ENCODE data around the gene DENND1A.
A peak's percentile ranks its signal among the peaks of the same experiment; 100 is the strongest.

The DENND1A gene

GRCh38 chr9:123486431-123486830 lies 443.5 kb downstream of the DENND1A start:
- H3K27ac Mint-ChIP-seq, result no peak overlapping the region
- H3K9me3 Mint-ChIP-seq, result no peaks in the 10 kb centered on the region
- no peaks in the 10 kb centered on the region for H3K27me3 Mint-ChIP-seq
- no peak overlapping the region for H3K4me3 Mint-ChIP-seq
- H3K36me3 Mint-ChIP-seq, result peaks cover 11% of the 10 kb centered on the region
- ATAC-seq, result no peak
- no peaks in the 10 kb centered on the region for H3K4me1 Mint-ChIP-seq

GRCh38 chr9:123485216-123485615 lies 444.7 kb downstream of the DENND1A start:
- no peaks in the 10 kb centered on the region for H3K4me1 Mint-ChIP-seq
- no peaks in the 10 kb centered on the region for H3K9me3 Mint-ChIP-seq
- H3K27ac Mint-ChIP-seq, result no peak overlapping the region
- no peak for ATAC-seq
- no peak overlapping the region for H3K4me3 Mint-ChIP-seq
- no peaks in the 10 kb centered on the region for H3K27me3 Mint-ChIP-seq
- peaks cover 11% of the 10 kb centered on the region for H3K36me3 Mint-ChIP-seq

- peaks cover 11% of the 10 kb centered on the region for H3K36me3 Mint-ChIP-seq
- no peaks in the 10 kb centered on the region for H3K27me3 Mint-ChIP-seq
- H3K9me3 Mint-ChIP-seq, result no peaks in the 10 kb centered on the region
- no peak overlapping the region for H3K27ac Mint-ChIP-seq
- no peak overlapping the region for H3K4me3 Mint-ChIP-seq
- ATAC-seq, result no peak
- no peaks in the 10 kb centered on the region for H3K4me1 Mint-ChIP-seq
Measured at GRCh38 chr9:123484130-123484529, 445.8 kb downstream of the DENND1A start.

- Mint-ChIP-seq H3K27me3 (no peaks in the 10 kb centered on the region), H3K36me3 (peaks cover 11% of the 10 kb centered on the region), H3K4me1 (no peaks in the 10 kb centered on the region), H3K27ac (no peak overlapping the region), H3K9me3 (no peaks in the 10 kb centered on the region), H3K4me3 (no peak overlapping the region)
- no peak for ATAC-seq
Measured at GRCh38 chr9:123483191-123483803, 446.6 kb downstream of the DENND1A start.

- Mint-ChIP-seq H3K27me3 (no peaks in the 10 kb centered on the region), H3K4me3 (no peak overlapping the region), H3K4me1 (no peaks in the 10 kb centered on the region), H3K36me3 (peaks cover 6% of the 10 kb centered on the region), H3K27ac (no peak overlapping the region), H3K9me3 (no peaks in the 10 kb centered on the region)
- ATAC-seq, result no peak
Measured at GRCh38 chr9:123482295-123482968, 447.5 kb downstream of the DENND1A start.

GRCh38 chr9:123481209-123481865 lies 448.6 kb downstream of the DENND1A start:
- no peaks in the 10 kb centered on the region for H3K27me3 Mint-ChIP-seq
- no peak for ATAC-seq

GRCh38 chr9:123480791-123481190 lies 449.1 kb downstream of the DENND1A start:
- no peak overlapping the region for H3K4me3 Mint-ChIP-seq
- no peaks in the 10 kb centered on the region for H3K9me3 Mint-ChIP-seq
- H3K27ac Mint-ChIP-seq, result no peak overlapping the region
- no peaks in the 10 kb centered on the region for H3K4me1 Mint-ChIP-seq
- H3K36me3 Mint-ChIP-seq, result peaks cover 6% of the 10 kb centered on the region
- no peaks in the 10 kb centered on the region for H3K27me3 Mint-ChIP-seq
- no peak for ATAC-seq

More at GRCh38 chr9:123481209-123481865, 448.6 kb downstream of the DENND1A start:
- Mint-ChIP-seq H3K36me3 (peaks cover 6% of the 10 kb centered on the region), H3K4me1 (no peaks in the 10 kb centered on the region), H3K4me3 (no peak overlapping the region), H3K9me3 (no peaks in the 10 kb centered on the region), H3K27ac (no peak overlapping the region)

- Mint-ChIP-seq H3K27ac (no peak overlapping the region), H3K36me3 (peaks cover 6% of the 10 kb centered on the region), H3K27me3 (no peaks in the 10 kb centered on the region), H3K9me3 (no peaks in the 10 kb centered on the region), H3K4me3 (no peak overlapping the region), H3K4me1 (no peaks in the 10 kb centered on the region)
- ATAC-seq, result no peak
Measured at GRCh38 chr9:123480096-123480495, 449.8 kb downstream of the DENND1A start.

GRCh38 chr9:123478967-123479602 lies 450.8 kb downstream of the DENND1A start:
- no peak overlapping the region for H3K27ac Mint-ChIP-seq
- no peak overlapping the region for H3K4me3 Mint-ChIP-seq
- no peaks in the 10 kb centered on the region for H3K9me3 Mint-ChIP-seq
- no peaks in the 10 kb centered on the region for H3K27me3 Mint-ChIP-seq
- peaks cover 6% of the 10 kb centered on the region for H3K36me3 Mint-ChIP-seq
- no peaks in the 10 kb centered on the region for H3K4me1 Mint-ChIP-seq
- no peak for ATAC-seq

- Mint-ChIP-seq H3K9me3 (no peaks in the 10 kb centered on the region), H3K36me3 (peaks cover 6% of the 10 kb centered on the region), H3K4me1 (peaks cover 4% of the 10 kb centered on the region), H3K27me3 (no peaks in the 10 kb centered on the region), H3K4me3 (no peak overlapping the region), H3K27ac (no peak overlapping the region)
- ATAC-seq, result no peak
Measured at GRCh38 chr9:123478160-123478559, 451.8 kb downstream of the DENND1A start.

GRCh38 chr9:123475407-123475806 lies 454.5 kb downstream of the DENND1A start:
- Mint-ChIP-seq H3K27ac (no peak overlapping the region), H3K4me1 (peaks cover 21% of the 10 kb centered on the region), H3K36me3 (no peaks in the 10 kb centered on the region), H3K9me3 (no peaks in the 10 kb centered on the region), H3K27me3 (no peaks in the 10 kb centered on the region), H3K4me3 (no peak overlapping the region)
- no peak for ATAC-seq

- ATAC-seq, result peak; percentile 20
- no peak overlapping the region for H3K27ac Mint-ChIP-seq
- H3K4me3 Mint-ChIP-seq, result no peak overlapping the region
Measured at GRCh38 chr9:123472862-123473614, 456.9 kb downstream of the DENND1A start.

GRCh38 chr9:123471843-123472570 lies 457.9 kb downstream of the DENND1A start:
- ATAC-seq, result no peak
- Mint-ChIP-seq H3K4me1 (peaks cover 21% of the 10 kb centered on the region), H3K27me3 (no peaks in the 10 kb centered on the region), H3K9me3 (no peaks in the 10 kb centered on the region), H3K4me3 (no peak overlapping the region), H3K36me3 (no peaks in the 10 kb centered on the region), H3K27ac (no peak overlapping the region)

More at GRCh38 chr9:123472862-123473614, 456.9 kb downstream of the DENND1A start:
- no peaks in the 10 kb centered on the region for H3K36me3 Mint-ChIP-seq
- H3K9me3 Mint-ChIP-seq, result no peaks in the 10 kb centered on the region
- no peaks in the 10 kb centered on the region for H3K27me3 Mint-ChIP-seq
- peaks cover 21% of the 10 kb centered on the region for H3K4me1 Mint-ChIP-seq

GRCh38 chr9:123470991-123471770 lies 458.7 kb downstream of the DENND1A start:
- Mint-ChIP-seq H3K9me3 (no peaks in the 10 kb centered on the region), H3K4me1 (peaks cover 21% of the 10 kb centered on the region), H3K4me3 (no peak overlapping the region), H3K27ac (no peak overlapping the region), H3K36me3 (no peaks in the 10 kb centered on the region), H3K27me3 (no peaks in the 10 kb centered on the region)
- ATAC-seq, result no peak
